NCI-H146 treated with DMSO at 0.1 percent for 48 hours (cell line): ENCODE measurements around the gene ELOVL7.
"Not testable (repeated sequence)": the region's sequence is repeated elsewhere in the genome, so short reads cannot be mapped to it uniquely, and the experiment has no call there.

Experiments
- DNase-seq: peaks from one replicate; lab custom pipeline; 2025; ENCODE audit not compliant: unreplicated experiment; lab: John Stamatoyannopoulos, UW

ELOVL7 gene

DNA sequence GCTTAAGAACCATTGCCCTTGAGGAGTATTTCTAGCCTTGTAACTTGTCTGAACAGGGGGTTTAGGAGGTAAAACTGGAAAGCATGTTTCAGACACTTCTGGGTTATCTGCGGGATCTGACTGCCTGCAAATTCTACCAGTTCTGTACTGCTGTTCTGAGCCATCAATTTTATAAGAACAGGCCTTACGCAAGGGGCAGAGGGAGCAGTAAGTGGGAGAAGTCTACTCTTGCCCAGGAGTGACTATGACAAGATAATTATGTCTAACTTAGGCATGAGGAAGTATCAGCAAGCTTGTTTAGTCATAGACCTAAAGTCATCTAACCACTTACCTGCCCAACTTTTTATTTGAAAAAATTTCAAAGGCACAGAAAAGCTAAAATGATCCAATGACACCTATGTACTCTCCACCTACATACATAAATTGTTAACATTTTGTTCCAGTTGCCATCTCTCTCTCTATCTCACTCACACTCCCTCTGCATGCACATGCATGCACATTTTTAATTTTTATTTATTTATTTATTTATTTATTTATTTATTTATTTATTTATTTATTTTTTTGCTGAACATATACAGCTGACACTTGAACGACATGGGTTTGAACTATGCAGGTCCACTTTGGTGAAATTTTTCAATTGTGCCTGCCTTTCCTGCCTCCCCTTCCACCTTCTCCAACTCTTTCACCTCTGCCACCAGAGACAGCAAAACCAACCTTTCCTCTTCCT, 125.7 kb downstream of the ELOVL7 start:
- no peak for DNase-seq

DNA sequence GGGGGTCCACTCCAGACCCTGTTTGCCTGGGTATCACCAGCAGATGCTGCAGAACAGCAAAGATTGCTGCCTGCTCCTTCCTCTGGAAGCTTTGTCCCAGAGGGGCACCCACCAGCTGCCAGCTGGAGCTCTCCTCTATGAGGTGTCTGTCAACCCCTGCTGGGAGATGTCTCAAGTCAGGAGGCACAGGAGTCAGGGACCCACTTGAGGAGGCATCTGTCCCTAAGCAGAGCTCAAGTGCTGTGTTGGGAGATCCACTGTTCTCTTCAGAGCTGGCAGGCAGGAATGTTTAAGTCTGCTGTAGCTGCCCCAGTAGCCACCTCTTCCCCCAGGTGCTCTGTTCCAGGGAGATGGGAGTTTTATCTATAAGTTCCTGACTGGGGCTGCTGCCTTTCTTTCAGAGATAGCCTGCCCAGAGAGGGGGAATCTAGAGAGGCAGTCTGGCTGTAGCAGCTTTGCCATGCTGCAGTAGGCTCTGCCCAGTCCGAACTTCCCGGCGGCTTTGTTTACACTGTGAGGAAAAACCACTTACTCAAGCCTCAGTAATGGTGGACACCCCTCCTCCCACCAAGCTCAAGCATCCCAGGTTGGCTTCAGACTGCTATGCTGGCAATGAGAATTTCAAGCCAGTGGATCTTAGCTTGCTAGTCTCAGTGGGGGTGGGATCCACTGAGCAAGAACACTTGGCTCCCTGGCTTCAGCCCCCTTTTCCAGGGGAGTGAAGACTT, 128.7 kb downstream of the ELOVL7 start:
- not testable (repeated sequence) for DNase-seq

DNA sequence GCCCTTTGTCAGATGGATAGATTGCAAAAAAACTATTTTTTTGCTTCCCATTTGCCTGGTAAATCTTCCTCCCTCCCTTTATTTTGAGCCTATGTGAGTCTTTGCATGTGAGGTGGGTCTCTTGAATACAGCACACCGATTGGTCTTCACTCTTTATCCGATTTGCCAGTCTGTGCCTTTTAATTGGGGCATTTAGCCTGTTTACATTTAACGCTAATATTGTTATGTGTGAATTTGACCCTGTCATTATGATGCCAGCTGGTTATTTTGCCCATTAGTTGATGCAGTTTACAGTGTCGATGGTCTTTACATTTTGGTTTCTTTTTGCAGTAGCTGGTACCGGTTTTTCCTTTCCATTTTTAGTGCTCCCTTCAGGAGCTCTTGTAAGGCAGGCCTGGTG, 131.1 kb downstream of the ELOVL7 start:
- no peak for DNase-seq

DNA sequence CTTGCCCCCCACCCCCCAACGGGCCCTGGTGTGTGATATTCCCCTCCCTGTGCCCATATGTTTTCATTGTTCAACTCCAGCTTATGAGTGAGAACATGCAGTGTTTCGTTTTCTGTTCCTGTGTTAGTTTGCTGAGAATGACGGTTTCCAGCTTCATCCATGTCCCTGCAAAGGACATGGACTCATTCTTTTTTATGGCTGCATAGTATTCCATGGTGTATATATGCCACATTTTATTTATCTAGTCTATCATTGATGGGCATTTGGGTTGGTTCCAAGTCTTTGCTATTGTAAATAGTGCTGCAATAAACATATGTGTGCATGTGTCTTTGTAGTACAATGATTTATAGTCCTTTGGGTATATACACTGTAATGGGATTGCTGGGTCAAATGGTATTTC, 132.2 kb downstream of the ELOVL7 start:
- not testable (repeated sequence) for DNase-seq

DNA sequence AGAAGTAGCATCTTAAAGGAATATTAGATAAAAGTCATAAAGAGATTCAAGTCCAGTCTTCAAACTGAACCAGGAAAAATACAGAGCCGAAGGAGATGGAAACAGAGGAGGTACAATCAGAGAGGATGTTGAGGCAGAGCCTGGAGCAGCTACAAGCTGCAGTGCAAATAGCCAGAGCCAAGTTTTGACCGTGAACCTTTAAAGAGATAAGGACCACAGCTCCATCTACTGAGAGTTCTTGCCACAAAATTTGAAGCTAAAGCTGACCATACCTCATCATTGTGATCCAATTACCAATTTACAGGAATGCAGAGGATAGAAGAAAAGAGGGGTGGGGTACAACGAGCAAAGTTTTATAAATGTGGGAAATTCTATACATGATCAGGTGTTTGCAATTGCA, 133.7 kb downstream of the ELOVL7 start:
- DNase-seq, result no peak

DNA sequence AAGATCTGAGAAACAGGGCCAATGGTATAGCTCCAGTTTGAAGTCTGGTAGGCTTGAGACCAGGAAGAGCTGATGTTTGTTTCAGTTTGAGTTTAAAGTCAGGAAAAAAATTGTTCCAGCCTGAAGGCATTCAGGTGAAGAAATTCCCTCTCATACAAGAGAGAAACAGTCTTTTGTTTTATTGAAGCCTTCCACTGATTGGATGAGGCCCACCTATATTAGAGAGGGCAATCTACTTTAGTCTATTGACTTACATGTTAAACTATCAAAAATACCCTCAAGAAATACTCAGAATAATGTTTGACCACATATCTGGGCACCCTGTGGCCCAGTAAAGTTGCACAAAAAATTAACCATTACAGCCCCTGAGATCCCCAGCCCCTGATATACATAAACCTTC, 138.9 kb downstream of the ELOVL7 start:
- no peak for DNase-seq

DNA sequence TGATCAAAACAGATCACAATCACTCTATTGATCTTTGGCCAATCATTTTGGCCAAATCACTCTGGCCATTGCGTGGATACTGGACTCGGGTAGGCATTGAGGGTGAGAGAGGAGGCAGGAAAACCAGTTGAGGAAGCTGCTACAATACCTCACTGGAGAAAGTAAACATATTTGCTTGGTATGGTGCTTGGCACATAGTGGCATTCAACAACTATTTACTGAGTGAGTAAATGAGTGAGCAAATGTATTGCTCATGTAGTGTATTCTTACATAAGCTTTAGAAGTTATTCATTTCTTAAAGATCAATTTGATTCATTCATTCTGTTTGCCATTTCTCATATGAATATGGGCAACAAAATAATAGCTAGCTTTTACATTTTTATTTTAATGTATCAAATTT, 140.1 kb downstream of the ELOVL7 start:
- no peak for DNase-seq
